NCI-H2029 (cell line): Measurements from ENCODE around the gene PSMD1.
"Not testable (repeated sequence)": the region's sequence is repeated elsewhere in the genome, so short reads cannot be mapped to it uniquely, and the experiment has no call there.

ENCODE experiments used
- DNase-seq: peaks from one replicate; lab custom pipeline; 2025; lab: John Stamatoyannopoulos, UW

The PSMD1 gene

DNA sequence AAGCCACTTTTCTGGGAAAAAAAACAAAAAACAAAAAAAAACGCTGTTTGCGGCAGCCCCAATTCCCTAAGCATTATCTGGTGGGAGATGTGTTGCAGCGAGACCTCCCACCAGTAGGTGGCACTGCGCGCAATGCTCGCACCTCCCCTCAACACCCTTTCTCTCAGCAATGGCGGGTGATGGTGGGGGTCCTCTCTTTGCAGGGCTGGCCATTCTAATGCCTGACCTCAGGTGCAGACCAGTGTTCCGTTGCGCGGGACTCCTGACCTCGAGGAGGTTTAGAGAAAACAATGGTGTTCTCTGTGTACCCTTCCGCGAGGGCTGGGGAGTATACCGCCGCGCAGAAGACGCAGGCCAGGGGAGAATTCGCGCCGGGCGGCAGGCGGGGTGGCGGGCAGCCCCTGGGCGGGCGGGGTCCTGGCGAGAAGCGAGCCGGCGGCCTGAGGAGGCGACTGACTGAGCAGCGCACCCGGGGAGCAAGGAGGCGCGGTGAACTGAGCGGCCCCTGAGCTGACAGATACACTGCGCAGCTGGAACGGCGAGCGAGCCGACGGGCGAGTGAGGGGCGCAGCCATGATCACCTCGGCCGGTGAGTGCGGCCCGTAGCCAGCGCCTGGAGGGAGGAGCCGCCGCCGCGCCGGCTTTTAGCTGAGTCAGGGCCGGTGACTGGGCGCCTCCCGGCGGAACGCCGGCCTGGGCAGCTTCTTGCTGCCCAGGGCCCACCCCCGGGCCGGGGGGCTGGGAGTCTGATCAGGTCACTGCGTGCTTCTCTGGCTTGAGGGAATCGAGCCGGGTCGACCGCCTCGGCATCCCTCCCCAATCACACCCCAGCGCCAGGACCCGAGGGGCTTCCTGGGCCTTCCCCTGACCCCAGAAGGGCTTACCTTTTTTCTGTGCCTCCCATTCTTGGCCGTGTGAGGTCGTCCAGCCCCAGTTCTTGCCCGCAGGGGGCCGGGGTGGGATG is at the start of gene PSMD1:
TSS of gene PSMD1 (plus strand) at position 415 of the 964 bp plus-strand sequence. CDS start at position 574, 159 bp downstream.
- peak; percentile 79 for DNase-seq

DNA sequence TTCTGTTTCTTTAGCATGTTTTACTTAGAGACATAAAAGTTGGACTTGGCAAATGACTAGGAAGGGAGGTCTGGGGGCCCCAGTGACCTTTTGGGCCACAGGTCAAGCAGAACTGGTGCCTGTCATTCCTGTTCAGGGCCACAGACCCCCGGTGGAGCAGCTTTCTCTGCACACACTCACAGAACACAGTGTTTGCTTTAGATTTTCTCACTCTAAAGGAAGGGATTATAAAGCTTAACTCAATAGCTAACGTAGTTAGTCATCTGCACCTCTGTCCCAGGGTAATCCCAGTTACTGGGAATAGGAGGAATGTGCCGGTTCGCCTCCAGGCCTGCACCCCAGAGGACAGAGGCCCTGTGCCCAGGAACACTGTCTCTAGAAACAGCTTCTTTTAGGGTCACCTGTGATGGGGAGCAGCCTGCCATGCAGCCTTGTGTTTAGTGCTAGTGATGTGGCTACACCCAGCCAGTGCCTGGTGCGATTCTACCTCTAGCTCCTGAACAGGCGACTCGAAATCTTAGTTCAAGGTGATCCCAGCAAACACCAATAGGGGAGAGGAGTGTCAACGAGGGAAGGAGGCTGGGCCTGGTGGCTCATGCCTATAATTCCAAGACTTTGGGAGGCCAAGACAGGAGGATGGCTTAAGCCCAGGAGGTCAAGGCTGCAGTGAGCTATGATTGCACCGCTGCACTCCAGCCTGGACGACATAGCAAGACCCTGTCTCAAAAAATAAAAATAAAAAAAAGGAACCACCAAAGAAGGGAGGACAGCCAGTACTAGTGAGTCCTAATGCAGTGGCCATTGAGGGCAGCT is 49.2 kb upstream of the PSMD1 start:
- DNase-seq: no peak

DNA sequence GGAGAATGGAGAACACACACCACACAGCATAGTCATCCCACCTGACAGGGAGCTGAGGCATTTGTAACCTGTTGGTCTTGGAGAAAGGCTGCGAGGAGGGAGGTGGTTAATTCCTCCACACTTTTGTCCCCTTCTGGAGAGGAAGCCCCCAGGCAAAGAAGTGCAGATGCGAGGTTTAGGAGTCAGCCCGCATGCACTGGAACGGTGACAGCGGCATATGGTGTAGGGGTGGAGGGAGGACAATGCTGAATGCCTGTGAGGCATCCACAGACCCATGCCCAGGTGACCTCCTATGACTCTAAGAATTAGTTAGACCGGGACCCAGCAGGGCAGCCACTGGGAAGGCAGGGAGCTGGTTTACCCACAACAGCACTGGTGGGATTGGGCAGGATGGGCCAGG is 48.5 kb upstream of the PSMD1 start:
- DNase-seq: no peak

DNA sequence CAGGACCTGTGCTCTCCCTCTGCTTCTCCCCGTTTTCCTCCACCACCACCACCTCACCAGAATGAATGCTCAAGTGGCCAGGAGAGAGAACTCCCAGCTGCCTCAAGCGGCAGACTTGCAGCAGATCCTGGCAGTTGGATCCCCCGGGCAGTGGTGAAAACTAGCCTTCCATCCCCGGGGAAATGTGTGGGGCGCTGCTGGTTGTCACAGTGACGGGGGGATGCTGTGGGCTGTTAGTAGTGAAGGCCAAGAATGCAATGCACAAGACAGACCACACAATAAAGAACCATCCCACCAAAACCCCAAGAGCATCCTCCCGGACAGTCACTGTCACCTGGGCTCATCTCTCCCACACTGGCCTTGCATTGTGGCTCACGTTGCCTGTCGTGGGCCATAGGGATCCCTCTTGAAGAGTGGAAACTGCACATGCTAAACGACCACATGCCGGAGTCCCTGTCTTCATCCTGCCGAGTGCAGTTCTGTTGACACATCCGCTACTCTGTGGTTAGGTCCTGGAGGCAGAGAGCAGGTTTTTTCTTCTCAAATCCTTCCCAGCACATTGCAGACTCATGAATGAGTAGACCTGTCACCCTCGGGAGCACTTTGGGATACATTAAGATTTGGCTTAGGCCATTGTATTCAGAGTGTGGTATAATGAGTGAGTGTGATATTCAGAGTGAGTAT is 47.3 kb upstream of the PSMD1 start:
- no peak for DNase-seq

DNA sequence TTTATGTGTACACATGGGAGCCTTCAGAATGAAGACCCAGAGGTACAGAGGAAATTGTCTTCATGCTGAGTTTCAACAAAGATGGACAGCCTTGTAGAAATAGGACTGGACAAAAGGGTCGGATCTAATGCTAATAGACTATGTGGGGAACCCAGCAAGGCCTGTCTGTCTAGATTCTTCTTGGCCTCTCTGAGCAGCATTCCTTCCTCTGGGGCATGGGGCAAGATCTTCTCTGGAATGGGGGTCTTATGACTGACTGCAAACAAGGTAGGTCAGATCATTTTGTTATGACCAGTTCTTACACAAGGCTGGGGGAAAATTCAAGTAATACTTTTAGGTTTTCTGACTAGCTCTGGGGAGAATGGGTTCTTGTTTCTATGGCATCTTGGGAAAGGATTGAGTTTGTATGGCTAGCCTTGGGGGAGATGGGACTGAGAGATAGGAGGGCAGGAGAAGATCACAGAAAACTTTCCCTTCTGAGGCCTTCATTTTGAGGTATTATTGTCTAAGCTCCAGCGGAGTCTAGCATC is 46.4 kb upstream of the PSMD1 start:
- no peak for DNase-seq

DNA sequence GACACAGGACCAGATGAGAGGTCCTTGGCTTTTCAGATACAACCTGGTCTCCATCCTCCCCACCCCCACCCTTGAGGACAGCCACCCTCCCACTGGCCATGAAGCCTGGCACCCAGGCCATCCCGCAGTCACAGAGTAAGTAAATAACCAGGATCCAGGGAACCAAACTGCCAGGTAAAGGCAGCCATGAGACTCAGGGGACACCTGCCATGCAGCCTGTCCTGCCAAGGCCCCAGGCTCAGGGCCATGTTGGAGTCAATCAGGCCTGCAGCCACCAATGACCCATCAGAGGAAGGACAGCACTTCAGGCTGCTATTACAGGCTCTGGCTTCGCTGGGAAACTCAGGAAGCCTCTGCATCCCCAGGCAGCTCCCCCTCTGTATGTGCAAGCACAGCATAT is 45.1 kb upstream of the PSMD1 start:
- no peak for DNase-seq

DNA sequence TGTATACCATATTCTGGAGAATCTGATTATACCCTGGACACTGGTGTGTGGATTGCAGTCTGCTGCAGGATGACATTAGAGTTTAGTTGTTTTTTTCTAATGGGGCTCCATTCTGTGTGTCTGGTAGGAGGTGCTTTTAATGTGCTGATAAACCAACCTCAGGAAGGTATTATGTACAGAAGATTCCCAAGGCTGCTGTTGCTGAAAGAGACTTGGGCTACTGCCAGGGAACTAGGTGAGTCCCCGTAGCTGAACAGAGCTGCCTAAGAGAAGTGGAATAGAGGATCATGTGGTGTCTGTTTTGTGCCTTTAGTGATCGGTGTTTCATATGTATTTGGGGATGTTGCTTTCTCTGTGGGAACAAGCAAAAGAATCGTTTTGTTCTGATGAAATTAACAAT is 44.2 kb upstream of the PSMD1 start:
- no peak for DNase-seq

DNA sequence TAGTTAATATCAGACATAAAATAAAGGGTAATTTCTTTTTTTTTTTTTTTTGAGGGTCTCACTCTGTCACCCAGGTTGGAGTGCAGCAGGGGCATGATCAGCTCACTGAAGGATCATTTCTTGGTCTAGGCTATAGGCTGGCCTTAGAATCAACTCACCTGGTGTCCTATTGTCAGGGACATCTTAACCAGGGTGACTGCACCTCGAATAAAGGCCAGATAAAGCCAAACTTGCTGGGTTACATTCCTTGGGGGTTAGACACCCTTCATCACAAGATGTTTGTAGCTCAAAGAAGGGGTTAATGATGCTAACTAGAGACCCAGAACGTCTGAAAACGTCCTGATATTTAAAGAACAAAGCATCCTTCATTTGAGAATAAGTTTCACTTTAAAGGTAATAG is 42.8 kb upstream of the PSMD1 start:
- DNase-seq: no peak

DNA sequence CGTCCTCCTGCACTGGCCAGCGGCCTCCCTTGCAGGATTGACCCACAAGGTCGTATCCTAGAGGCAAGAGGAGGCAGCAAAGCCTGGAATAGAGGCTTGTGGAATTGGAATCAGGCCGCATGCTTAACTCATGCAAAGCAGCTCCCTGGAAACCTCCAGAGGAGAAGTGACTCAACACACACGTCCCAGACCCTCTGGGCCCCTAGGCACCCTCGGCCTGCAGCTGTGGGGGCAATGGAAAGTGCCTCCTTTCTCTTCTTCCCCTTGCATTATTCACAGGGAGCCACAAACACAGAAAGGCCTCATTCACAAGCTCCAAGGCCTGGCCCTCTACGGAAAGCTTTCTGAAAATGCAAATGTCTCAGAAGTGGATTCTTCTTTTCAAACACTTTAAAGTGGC is 41.2 kb upstream of the PSMD1 start:
- DNase-seq: no peak

DNA sequence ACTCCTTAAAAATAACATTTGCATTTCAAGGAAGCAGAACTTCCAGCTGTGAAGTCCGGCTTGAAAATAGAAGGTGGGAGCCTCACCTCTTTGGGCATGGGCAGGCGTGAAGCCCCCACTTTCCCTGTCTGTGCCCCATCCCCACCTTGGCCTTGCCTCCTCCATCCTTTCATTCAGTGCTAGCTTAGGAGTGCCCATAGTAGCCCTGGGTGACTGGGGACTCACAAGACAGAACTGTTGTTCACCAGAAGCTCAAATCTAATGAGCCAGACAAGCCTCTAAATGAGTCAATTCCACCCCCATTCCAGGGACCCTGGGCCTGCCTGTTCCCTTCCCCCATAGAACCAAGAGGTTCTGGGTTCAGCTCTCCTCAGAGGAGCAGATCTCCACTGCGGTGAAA is 40.7 kb upstream of the PSMD1 start:
- DNase-seq: no peak

DNA sequence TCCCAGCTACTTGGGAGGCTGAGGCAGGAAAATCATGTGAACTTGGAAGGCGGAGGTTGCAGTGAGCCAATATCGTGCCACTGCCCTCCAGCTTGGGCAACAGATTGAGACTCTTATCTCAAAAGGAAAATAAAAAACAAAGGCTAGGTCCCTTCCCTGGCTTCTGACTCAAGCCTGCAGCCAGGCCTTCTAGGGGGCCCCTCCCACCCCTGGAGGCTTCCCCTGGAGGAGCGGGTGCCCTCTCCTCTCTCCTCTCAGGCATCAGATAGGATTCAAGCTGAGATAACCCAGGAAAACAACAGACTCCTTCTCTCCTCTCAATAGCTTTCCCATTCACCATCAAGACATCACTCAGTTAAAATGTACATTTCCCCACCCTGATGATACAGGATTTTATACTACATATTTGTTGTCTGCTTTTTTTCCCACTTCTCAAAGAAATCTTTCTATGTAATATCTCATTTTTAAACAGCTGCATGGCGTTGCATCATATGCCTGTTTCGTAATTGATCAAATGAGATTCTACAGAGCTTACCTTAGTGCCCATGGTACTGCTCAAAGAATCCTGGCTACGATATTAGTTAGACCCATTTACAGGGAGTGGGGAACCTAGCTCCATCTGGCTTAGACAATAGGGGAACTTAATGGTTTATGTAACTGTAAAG is 40.0 kb upstream of the PSMD1 start:
- DNase-seq: no peak

DNA sequence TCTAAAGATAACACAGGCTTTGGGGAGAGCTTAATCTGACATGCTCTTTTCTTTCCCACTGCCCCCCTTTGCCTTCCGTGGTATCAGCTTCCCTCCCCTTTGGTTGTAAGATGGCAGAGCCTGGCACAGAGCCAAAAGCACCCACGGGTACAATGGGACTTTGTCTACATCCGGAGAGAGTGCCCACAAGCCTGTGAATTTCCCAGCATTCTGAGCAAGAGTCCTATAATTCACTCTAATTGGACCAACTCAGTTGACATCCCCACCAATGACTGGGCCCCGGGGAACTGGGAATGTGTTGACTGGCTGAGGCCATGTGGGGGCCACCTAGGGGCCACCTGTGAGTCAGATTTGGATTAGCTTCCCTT is 39.5 kb upstream of the PSMD1 start:
- no peak for DNase-seq

DNA sequence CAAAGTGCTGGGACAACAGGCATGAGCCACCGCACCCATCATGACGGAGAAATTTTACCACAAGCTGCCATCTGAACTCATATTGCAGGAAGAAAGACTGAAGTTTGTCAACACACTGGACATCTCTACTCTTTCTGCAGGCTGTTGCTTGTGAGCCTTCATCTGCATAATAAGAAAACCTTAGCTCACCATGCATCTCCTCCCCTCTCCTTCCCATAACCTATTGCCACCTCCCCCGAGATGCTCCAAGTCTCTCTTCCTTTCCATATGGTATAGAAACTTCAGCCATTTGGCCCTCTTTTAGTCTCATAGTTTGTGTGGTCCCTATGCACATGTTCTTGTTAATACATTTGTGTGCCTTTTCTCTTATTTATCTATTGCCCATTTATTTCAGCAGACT is 38.5 kb upstream of the PSMD1 start:
- DNase-seq: no peak

DNA sequence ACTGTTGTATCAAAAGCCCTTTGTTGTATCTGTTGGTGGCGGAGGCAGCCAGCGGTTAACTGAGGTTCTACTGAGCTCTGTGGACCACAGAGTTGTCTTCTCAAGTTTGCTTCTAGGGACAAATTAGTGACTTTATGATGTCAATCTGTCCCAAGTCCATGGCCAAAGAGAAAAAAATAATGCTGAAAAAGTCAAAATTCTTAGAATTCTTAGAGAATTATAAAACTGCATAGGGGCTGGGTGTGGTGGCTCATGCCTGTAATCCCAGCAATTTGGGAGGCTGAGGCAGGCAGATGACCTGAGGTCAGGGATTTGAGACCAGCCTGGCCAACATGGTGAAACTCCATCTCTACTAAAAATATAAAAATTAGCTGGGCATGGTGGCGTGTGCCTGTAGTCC is 31.6 kb upstream of the PSMD1 start:
- DNase-seq: not testable (repeated sequence)

DNA sequence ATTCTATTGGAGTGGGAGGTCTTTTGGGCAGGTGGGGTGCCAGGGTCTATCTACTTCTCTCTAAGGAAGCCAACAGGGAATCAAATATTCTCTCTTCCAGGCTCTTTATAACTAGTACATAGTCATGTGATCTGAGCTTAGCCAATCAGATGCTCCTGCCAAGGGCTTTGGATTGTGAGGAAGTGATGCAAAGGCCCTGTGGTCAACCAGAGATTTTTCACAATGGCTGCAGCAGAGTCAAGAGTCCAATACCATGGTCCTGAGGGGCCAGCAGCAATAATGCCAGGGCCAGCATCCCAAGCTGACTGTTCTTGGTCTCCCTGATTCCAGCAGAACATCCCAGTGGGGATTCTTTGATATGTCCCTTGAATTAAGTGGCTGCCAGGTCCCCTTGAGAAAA is 27.8 kb upstream of the PSMD1 start:
- no peak for DNase-seq

DNA sequence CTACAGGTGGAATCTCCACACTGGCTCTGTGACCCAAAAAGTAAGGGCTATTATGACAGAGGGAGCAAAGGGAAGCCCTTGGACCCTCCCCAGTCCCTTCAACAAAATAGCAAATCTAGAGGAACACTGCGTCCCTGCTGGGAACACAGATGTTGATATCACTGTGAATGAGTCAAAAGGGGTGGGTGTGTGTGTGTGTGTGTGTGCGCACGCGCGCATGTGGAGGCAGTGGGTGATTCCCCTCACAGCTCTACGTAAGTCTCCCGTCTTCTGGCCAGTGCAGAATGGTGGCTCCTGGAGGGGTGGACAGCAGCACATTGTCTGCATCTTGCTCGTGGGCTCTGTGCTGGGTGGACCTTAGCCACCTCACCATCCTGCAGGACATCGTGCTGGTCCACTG is 27.1 kb upstream of the PSMD1 start:
- DNase-seq: no peak

DNA sequence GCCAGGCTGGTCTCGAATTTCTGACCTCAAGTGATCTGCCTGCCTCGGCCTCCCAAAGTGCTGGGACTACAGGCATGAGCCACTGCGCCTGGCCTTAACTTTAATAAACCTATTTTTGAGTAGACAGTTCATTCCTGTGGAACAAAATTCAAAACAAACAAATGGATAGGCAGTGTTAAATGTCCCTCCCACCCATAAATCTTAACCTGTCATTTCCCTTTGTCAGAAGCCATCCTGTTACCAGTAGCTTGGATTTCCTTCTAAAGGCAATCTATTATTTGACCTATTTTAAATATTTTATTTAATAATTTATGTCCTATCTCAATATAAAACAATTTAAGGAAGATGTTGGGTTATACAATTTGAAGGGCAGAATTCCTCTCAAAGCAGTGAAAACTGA is 25.9 kb upstream of the PSMD1 start:
- no peak for DNase-seq

DNA sequence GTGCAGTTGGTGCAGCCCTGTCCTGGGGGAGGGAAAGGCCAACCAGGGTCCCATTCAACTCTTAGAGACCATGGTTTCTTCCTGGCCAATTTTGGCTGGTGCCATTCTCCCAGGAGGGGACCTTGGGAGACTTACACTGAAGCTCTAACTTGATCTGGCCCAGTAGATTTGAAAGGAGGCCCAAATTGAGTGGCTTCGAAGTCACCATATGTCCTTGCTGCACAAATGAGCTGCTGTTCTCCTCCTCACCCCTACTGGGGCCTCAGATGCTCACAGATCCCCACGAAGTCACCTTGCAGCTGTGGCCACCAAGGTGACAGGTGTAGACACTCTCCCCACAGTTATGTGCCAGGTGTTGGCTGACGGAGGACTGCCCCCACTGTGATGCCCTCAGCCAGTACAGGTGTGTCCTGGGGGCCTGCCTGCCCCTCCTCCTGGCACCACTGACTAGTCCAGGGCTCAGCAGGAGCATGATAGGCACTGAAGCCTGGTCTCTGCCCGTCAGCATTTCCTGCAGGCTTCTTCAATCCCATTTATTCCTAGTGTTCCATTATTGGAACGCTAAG is 24.0 kb upstream of the PSMD1 start:
- DNase-seq: no peak

DNA sequence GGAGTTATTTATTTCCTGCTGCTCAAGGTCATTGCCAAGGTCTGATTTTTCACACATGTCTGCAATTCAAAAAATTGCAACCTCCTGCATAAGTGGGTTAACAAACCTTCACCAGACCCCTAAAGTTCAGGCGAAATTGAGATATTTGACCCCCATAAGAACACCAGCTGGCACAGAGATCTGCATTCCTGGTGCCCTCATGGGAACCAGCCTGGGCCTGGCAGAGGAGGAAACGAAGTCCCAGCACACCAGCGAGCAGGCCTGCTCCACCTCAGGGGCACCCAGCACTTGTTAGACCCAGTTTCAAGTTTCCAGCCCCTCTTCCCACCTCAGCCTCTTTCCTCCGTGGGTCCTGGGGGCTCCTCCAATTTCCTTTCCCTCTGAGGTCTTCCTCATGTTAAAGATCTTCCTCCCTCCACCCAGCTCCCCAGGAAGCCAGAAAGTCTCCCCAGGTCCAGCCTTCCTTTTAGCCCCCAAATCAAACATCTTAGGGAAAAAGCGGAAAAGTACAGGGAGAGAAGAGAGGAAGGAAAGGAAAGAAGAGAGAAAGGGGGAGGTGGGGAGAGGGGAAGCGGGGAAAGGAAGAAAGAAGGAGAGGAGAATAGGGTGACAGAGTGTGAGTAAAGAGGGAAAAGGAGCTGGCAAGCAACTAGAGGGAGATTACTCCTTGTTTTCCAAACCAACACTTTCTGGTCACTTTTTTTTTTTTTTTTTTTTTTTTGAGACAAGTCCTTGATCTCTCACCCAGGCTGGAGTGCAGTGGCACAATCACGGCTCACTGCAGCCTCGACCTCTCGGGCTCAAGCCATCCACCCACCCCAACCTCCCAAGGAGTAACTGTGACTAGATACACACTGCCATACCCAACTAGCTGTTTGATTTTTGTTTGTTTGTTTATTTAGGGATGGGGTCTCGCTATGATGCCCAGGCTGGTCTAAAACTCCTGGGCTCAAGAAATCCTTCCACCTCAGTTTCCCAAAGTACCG is 23.2 kb upstream of the PSMD1 start:
- no peak for DNase-seq

DNA sequence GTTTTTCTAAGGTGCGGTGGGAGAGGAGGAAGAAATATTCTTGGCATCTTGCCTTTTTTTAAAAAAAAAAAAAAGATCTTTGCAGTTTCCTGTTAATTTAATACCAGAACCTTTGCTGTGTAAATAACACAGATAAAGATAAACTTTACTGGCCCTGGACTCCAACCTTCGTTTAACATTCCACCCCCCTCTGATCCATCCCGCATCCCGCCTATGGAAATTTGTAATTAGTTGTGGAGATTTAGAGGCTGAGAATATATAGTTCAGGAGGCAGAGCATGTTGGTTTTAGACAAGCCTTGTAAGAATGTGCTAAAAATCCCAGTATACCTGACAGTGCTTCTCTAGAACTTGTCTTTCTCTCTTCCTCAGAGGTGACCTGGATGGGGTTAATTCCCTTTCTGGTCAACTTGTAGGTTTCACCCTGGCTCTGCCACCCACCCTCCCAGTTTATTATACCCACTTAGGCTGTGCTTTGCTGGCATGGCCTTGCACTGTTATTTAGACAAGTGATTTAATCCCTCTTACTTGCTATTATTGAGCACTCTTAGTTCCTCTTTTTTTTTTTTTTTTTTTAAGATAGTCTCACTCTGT is 22.3 kb upstream of the PSMD1 start:
- DNase-seq: no peak
